Activated gamma-delta T cell treated with anti-CD3 and anti-CD28 coated beads, Interleukin-2, amount 50 U/mL, for 16 hours (primary cell): ENCODE results near the gene SMIM14.
"Not testable (repeated sequence)": the region's sequence is repeated elsewhere in the genome, so short reads cannot be mapped to it uniquely, and the experiment has no call there.

Source experiments
- DNase-seq: peaks from one replicate; pipeline ENCODE4 v3.0.0-alpha.2; 2020; ENCODE audit warnings: low read depth

SMIM14 gene

DNA sequence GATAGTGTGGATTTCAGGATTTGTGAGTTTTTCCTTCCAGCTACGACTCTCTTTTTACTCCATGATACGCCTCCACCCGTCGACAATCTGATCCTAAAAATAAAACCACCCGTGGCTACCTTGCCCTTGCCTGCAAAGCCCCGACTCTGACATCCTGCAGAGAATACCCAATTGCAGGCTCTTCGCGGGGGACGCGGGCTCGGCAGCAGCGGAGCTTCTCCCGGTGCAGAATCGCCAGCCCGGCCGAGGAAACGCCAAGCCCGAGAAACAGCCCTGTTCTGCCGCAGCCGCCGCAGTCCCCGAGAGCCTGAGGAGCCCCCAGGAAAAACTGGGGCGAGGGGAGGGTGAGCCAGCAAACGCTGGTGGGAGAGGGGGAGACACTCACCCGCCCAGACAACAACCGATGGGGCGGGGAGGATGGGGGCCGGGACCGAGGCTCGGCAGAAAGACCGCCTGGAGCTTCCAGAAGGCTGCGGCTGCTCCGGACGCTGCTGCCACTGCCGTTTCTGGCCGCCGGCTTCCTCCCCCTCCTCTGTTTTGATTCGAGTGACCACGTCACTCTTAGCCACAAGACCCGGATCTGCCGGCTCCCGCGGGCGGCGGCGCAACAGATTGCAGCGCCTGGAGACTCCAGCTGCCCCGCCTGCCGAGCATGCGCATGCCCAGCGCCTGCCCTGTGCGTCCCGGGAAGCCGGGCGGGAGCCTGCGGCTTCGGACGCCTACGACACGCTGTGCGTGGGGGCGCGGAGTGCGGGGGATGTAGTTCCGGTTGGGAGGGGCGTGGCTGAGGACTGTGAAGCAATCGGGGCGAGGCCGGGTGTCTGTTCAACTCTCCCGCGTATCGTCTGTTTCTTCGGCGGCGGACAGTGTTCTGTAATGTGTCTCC is at the start of gene SMIM14:
Gene SMIM14, minus strand, starts transcription at position 512 of the 886 bp plus-strand sequence. CDS start 33,720 bp downstream, outside the sequence.
- peak; percentile 83 for DNase-seq

DNA sequence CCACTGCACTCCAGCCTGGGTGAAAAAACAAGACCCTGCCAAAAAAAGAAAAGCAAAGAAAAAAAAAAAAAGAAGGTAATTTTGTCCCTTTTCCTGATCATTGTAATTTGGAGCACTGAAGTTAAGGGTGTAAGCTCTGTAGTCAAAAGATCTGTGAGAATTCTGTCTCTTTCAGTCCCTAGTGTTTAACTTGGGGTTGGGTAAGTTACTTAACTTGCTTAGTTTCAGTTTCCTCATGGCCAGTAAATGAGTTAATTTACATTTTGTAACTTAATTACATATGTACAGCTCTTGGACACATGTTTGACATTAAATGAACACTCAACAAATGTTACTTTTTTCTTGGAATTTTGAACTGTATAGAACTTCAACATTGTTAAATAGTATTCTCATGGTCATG is 48.3 kb upstream of the SMIM14 start:
- DNase-seq: no peak

DNA sequence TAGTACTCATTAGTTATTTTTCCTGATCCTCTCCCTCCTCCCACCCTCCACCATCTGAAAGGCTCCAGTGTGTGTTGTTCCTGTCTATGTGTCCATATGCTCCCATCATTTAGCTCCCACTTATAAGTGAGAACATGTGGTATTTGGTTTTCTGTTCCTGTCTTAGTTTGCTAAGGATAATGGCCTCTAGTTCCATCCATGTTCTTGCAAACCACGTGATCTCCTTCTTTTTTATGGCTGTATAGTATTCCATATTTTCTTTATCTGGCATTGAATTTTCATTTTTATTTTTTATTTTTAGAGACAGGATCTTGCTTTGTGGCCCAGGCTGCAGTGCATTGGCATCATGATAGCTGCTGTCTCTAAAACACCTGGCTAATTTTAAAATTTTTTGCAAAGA is 47.3 kb upstream of the SMIM14 start:
- DNase-seq: no peak

DNA sequence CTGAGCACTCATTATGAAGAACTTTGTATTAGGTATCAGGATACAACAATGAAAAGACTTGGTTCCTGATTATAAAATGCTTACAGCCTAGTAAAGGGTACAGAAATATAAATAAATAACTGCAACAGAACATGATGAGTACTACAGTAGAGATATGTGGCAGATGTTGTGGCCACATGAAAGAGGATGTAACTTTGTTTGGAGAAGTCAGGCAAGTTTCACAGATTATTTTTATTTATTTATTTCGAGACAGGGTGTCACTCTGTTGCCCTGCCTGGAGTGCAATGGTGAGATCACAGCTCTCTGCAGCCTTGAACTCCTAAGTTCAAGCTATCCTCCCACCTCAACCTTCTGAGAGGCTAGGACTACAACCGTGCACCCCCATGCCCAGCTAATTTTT is 43.5 kb upstream of the SMIM14 start:
- no peak for DNase-seq

DNA sequence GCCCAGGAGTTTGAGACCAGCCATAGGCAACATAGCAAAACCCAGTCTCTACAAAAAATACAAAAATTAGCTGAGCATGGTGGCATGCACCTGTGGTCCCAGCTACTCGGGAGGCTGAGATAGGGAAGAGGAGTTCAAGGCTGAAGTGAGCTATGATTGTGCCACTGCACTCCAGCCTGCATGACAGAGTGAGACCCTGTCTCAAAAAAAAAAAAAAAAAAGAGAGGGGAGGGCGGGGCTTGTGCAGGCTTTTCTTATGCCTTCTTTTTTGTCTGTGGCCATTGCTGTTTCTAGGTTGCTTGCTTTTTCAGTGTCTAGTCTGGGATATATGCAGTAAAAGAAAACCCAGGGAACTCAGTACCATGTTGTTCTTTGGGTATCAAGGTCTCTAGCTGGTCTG is 42.3 kb upstream of the SMIM14 start:
- not testable (repeated sequence) for DNase-seq

DNA sequence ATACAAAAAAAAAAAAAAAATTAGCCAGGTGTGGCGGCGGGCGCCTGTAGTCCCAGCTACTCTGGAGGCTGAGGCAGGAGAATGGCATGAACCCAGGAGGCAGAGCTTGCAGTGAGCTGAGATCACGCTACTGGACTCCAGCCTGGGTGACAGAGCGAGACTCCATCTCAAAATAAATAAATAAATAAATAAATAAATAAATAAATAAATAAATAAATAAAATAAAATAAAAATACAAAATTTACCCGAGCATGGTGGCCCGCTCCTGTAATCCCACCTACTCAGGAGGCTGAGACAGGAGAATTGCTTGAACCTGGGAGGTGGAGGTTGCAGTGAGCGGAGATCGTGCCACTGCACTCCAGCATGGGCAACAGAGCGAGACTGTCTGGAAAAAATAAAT is 37.0 kb upstream of the SMIM14 start:
- DNase-seq: not testable (repeated sequence)

DNA sequence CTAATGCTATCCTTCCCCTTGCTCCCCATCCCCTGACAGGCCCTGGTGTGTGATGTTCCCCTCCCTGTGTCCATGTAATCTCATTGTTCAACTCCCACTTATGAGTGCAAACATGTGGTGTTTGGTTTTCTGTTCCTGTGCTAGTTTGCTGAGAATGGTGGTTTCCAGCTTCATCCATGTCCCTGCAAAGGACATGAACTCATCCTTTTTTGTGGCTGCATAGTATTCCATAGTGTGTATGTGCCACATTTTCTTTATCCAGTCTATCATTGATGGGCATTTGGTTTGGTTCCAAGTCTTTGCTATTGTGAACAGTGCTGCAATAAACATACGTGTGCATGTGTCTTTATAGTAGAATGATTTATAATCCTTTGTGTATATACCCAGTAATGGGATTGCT is 31.6 kb upstream of the SMIM14 start:
- DNase-seq: not testable (repeated sequence)

DNA sequence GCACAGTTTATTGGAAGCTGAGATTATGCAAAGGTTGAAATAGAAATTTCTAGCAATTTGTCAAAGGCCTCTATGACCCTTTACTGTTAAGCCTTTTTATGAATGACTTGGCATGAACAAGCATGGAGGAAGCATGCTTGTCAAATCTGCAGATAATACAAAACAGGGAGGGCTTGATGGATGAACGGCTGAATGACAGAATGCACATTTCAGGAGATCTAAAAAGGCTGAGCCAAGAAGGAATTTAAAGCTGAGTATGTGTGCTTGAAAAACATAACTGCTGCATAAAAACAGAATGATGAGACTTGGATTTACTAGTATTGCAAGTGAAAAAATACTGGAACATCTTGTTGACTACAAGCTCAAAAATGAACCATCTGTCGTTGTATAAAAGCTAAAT is 30.2 kb upstream of the SMIM14 start:
- no peak for DNase-seq

DNA sequence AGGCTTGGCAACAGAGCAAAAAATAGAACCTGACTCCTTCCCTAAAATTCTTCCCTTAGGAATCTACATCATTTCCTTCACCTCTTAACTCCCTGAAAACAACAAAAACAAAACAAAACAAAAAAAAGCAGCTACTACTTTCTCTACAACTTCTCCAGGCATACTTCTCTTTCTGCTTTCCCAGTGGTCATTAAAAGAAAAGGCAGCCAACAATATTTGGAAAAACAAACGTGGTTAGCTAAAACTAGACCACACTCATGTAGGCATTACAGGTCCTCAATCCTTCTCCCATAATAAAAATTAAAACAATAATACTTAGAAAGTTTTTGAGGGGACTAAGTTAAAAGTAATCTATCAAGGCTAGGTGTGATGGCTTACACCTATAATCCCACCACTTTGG is 29.0 kb upstream of the SMIM14 start:
- DNase-seq: no peak

DNA sequence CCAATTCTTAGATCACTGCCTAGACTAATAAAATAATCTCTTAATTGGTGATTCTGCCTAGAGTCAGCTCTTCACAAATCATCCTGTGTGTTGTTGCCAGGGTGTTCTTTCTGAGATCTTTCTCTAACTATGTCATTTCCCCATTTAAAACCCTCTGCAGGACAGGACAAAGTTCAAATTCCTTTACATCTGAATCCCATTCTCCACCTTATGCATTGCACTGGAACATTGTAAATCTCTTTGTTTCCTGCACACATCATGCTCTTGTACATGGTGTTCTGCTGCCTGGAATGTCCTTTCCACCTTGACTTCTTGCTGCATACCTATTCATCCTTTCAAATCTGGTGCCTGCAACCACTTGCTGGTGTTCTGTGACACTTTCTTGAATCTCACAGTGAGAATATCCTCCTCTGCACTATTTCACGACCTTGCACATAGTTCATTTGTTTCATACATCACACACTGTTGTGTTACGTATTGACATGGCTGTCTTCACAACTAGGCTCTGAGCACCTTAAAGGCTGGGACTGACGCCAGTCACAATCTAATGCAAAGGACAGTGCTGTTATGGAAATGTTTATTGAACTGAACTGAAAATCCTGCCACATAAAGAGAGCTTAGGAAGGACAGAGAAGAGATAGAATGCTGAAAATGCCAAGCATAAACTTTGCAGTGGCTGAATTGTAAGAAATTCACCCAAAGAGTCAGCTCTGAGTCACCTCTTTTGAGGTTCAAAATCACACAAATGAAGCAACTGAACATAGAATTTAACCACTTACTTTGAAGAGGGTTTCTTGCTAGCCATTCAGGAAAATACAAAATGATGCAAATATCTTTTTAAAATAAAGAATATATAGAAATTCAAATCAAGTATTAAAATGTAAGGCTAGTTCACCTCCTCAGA is 26.4 kb upstream of the SMIM14 start:
- DNase-seq: no peak

DNA sequence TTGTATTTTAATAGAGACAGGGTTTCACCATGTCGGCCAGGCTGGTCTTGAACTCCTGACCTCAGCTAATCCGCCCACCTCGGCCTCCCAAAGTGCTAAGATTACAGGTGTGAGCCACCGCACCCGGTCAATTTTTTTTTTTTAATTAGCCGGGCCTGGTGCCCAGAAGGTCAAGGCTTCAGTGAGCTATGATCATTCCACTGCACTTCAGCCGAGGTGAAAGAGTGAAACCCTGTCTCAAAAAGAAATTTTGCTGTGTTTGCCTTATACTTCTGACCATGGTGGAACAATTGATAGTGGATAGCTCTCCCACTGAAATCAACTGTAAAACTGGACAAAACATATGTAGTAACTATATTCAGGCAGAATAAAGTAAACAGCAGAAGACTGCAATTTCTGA is 24.0 kb upstream of the SMIM14 start:
- no peak for DNase-seq

DNA sequence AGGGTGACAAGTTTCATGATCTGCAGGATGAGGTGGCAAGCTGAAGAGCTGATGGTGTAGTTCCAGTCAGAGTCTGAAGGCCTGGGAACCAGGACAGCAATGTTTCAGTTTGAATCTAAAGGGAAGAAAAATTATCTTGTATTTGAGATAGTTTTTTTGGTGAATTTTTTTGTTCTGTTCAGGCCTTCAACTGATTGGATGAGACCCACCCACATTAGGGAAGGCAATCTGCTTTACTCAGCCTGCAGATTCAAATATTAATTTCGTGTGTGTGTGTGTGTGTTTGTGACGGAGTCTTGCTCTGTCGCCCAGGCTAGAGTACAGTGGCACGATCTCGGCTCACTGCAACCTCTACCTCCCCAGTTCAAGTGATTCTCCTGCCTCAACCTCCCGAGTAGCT is 22.1 kb upstream of the SMIM14 start:
- no peak for DNase-seq

DNA sequence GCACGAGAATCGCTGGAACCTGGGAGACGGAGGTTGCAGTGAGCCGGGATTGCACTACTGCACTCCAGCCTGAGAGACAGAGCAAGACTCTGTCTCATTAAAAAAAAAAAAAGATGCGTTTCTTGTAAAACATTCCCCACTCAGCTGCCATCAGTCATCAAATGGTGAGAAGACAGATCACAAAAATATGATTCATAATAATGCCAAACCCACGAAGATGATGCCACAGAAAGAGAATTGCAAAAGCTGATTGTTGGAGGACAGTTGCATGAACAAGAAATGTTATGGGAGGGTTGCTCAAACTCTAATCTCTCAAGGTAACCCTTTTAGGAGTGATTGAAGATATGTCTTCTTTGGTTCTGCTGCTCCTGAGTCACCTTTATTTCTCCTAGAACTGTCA is 21.4 kb upstream of the SMIM14 start:
- no peak for DNase-seq

DNA sequence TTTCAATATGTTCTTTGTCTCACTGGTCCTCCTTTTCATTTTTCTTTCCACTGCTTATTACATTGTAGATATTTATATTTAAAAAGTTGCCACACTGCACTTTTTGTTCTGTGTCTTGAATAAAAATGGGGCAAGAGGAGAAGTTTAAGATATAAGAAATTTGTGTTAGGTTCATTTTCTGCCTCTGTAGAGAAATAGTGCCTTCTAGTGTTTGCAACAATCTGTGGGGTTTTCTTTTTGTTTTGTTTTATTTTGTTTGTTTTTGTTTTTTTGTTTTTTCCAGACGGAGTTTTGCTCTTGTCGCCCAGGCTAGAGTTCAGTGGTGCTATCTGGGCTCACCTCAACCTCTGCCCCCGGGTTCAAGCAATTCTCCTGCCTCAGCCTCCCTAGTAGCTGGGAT is 20.1 kb upstream of the SMIM14 start:
- no peak for DNase-seq

DNA sequence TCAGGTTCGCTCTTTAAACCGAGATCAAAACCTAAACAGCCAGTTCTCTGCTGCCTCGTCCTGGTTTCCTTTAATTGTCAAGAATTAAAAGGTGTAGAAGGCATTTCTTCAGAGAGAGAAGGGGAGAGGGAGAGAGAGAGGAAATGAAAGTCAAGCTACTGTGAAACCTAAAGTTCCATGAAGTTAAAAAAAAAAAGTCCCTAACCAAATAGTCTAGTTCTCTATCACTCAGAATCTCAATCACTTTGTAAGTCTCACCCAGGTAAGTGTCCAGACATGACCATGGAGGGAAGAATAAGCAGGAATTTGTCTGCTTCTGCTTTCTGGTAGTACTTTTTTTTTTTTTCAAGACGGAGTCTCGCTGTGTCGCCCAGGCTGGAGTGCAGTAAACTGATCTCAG is 18.8 kb upstream of the SMIM14 start:
- no peak for DNase-seq

DNA sequence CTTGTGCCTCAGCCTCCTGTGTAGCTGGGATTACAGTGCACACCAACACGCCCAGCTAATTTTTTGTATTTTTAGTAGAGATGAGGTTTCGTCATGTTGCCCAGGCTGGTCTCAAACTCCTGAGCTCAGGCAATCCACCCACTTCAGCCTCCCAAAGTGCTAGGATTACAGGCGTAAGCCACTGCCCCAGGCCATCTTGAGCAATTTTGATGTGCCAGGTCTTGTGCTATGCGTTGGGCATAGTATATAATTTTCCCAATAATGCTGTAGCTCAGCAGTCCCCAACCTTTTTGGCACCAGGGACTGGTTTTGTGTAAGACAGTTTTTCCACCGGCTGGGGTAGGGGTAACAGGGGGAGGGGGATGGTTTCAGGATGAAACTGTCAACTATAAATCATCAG is 18.0 kb upstream of the SMIM14 start:
- not testable (repeated sequence) for DNase-seq

DNA sequence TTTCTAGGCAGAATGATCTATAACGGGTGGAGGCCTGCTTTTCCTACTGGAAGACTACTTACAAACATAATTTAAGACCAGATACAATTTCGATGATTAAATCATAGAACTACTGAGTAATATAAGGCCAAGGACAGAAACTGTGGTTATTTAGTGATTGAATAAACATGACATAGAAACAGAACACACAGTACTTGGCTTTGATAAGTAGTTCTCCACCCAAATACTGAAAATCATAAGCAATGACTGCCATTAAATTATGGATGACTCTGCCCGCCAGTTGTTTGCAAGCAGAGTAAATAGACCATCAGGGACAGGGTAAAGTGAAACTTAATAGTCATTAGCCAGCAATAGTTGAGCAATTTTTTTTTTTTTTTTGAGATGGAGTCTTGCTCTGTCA is 17.2 kb upstream of the SMIM14 start:
- no peak for DNase-seq

DNA sequence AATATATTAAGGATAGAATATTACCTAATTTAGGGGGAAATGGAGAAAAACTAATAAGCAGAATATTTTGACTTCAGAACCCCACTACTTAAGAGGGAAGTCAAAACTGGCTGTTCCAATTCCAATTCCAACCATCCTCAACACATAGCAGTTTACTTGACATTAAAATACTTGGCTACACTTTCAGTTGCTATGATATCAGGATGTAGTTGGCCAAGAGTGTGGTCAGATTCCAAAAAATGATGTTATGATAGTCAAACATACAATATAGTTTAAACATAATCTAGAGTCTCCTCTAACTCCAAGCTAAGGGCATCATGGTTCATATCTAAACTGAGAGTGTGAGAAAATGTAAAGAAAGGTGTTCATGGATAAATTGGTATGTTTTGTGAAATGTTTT is 16.5 kb upstream of the SMIM14 start:
- DNase-seq: no peak

DNA sequence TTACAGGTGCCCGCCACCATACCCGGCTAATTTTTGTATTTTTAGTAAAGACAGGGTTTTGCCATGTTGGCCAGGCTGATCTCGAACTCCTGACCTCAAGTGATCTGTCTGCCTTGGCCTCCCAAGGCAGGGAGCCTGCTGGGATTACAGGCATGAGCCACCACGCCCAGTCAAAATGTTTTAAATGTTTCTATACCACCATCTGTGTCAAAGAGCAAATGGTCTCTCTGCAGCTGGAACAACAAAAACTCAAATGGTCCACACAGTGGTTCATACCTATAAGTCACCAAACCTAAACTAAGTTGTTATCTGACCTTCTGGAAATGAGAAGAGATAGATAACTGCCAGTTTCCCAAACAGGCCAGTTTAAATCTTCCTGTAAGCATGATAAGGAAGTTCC is 12.9 kb upstream of the SMIM14 start:
- not testable (repeated sequence) for DNase-seq

DNA sequence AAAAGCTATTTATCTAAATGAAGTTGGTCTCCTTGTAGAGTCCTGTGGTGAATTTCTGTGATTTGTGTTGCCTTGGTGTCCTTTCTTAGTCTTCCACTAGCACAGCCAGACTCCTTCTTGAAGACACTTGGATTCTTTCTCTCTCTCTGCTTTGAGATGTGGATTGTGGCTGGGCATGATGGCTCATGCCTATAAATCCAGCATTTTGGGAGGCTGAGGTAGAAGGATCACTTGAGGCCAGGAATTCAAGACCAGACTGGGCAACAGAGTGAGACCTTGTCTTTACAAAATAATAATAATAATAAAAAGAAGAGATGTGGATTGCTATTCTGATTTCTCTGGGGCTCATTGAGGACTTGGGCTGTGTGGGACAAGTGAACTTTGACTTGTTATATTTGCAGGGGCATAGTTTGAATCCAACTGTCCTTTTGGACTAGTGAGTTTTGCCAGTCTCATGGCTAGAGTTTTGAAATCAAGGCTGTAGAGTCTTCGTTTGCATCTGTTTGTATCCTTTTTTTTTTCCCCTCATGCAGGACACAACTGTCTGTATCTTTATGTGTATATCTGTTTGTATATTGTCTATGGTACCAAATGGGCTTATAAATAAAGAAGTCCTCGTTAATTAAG is 11.1 kb upstream of the SMIM14 start:
- DNase-seq: no peak

DNA sequence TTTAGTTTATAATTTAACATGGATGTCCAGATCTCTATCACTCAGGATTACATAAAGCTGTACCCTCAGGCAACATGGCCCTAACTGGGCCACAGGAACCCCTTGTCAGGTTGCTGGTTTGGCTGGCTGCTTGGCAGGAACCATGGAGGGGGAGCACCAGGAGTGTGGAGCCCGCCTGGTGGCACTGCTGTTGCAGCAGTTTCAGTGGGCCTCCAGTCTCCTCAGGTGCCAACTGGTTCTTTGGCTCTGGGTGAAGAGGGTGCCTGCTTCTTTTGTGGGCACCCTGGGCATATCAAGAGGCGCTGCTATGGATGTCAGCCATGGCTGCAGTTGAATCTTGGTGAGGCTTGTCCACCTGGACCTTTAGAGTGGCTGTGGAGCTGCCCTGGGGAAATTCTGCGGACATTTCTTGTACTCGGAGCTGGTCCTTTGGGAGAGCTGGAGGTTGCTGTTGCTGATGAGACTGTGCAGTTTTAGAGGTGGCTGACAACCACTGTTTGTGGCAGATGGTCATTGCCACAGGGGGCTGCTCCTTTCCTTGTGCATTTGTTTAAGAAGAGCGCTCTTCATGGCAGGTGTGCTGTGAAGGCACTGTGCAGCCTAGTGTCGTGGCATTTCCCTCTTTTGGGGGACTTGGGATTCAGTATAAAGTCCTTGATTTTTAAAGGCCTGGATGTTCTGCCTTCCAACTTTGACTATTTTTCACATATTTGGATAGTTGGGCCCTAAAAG is 10.3 kb upstream of the SMIM14 start:
- no peak for DNase-seq

DNA sequence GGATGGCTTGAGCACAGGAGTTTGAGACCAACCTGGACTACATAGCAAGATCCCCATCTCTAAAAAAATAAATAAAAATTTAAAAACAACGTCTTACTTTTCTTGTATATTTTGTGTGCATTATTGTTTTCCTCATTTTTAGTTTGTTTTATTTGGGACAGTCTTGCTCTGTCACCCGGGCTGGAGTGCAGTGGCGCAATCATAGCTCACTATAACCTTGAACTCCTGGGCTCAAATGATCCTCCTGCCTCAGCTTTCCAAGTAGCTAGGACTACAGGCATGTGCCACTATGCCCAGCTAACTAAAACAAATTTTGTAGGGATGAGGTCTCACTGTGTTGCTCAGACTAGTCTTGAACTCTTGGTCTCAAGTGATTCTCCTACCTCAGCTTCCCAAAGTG is 9.5 kb upstream of the SMIM14 start:
- no peak for DNase-seq
